Measurements from ENCODE around the gene KRT34.
"Not testable (repeated sequence)": the region's sequence is repeated elsewhere in the genome, so short reads cannot be mapped to it uniquely, and the experiment has no call there.

Gene KRT34

GRCh38 chr17:41366070-41366469, 16.0 kb downstream of the KRT34 start:
- DNase-seq (ENCODE audit: low read depth), result no peak

DNA sequence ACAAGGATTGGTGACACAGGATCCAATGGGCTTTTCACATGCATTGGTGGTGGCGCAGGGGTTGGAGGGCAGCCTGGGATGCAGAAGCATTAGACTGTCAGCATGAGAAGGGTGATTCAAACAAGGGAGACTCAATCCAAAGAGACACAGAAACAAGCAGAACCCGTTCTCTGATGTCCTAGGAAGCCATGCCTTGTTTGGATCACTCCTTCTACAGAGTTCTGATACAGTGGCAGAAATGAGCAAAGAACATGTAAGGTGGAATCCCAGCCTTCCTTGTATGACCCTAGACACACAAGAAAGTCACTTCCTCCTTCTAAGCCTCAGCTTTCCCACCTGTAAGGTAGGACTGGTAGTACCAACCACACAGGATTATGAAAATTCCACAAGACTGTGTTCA, 18.2 kb downstream of the KRT34 start:
- DNase-seq (ENCODE audit: low read depth), result no peak

DNA sequence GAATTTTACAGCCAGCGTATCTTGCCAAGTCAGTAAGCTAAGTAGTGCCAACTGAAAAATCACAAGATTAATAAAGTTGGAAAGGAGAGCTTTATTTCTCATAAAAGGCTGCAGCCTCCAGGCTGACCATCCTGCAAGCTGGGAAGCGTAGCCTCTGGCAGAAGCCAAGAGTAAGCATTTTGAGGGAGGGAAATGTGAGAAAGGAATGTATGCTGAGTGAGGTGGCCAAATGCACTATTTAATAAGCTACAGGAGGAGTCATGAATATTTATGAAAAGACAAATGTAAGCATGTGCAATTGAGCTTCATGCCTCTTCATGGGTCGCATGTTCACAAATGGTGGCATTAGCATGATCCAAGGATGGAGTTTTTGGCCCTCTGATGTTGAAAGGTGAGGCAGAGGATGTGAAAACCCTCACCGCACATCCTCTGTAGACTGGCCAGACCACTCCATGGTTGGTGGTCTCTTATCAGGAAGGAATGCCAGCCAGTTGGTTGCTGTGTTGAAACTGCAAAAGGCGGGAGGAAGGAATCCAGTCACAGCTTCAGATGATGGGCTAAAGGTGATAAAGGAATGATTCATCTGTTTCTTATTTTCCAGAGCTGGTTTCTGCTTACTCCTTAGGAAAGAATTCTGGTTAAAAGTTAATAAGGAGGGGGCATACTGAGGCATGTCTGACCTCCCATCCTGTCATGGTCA, 21.7 kb downstream of the KRT34 start:
- DNase-seq (ENCODE audit: low read depth), result no peak

- no peak for DNase-seq (ENCODE audit: low read depth)
Observed at GRCh38 chr17:41354536-41354935, 27.6 kb downstream of the KRT34 start.

DNA sequence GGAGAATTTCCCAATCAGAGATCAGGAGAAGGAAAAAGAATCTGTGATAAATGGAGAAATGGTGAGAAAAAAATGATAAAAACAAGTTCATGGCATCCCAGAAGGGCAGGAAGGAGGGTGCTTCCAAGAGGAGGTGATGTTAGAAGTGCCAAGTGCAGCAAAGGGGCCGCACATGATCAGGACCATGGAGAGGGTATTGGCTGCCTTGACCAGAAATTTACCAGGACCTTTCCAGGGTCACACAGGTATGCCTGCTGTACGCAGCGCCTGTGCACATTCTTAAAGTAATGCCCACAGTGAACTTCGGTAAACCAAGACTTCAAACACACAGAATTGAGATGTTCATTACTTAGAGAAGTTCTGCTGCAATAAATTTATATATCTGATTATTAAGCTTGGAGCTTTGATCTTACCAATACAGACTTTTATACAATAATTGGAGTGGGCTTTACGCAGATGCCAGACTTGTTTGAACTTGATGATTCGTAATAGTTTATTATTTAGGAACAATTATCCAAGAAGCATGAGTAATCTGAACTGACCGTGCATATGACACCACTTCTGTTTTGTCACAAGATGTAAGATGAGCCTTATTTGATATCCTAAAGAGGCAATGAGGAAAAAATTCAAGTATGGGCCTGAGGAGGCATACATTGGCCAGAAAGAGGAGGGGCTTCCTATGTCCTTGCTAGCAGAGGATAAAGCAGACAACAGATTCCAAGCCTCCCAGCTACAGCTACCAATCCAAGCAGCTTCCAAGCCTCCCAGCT, 29.3 kb downstream of the KRT34 start:
- DNase-seq (ENCODE audit: low read depth), result no peak

GRCh38 chr17:41351177-41351576, 30.9 kb downstream of the KRT34 start:
- no peak for DNase-seq (ENCODE audit: low read depth)

GRCh38 chr17:41350381-41350878, 31.7 kb downstream of the KRT34 start, which contains the start of gene KRT33A:
Gene KRT33A, minus strand, starts transcription at chr17:41350828. Its CDS starts 61 bp downstream, at chr17:41350767.
- not testable (repeated sequence) for DNase-seq (ENCODE audit: low read depth)

DNA sequence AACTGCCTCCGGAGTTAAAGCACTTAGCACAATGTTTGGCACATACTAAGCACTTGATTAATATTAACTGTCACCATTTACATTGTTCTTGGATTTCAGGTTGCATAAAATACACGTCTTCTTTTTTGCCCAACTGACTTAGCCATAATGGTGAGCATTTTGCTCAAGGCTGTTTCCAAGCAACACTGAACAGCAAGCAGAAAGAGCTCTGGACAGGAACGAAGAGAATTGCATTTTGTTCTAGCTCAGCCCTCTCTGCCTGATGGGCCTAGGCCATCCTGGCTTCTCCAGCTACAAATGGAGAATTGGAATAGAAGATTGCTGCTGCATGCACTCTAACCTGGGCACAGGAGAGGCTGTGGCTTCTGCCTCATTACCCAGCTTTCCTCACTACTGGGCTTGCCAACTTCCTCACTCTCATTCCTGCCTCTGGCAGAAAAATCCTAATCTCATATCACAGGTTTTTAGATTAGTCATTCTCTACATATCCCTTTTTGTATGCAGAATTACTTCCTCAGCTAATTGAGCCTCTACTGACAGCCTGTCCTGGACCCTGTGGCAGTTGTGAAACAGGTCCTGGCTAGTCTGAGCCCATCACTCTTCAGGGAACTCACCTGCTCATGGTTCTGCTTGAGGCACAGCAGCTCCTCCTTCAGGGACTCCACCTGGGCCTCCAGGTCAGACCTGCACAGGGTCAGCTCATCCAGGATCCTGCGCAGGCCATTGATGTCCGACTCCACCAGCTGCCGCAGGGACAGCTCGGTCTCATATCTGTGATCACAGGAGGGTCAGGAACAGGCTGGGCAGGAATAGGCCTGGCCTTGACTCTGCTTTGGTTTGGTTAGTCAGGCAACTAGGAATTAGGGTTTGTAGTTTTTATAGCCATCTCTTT, 34.0 kb downstream of the KRT34 start:
- no peak for DNase-seq (ENCODE audit: low read depth)

- DNase-seq (ENCODE audit: low read depth), result not testable (repeated sequence)
Observed at GRCh38 chr17:41346421-41346820, 35.7 kb downstream of the KRT34 start.

DNA sequence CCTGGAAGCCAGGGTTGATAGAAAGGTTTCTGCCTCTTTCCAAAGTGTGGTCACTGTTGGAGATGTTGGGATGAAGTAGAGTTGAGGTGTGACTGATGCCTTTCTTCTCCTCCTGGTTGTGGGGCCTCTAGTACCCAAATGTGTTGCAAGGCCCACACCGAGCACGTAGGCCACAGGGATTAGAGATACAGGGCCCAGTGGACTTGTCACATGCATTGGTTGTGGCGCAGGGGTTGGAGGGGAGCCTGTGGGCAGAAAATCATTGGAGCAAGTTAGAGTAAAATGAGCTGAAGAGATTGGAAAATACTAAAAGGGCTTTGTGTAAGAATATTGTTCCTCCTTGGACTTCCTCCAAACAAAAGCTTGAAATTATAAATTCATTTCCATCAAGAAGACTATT, 36.1 kb downstream of the KRT34 start:
- no peak for DNase-seq (ENCODE audit: low read depth)

DNA sequence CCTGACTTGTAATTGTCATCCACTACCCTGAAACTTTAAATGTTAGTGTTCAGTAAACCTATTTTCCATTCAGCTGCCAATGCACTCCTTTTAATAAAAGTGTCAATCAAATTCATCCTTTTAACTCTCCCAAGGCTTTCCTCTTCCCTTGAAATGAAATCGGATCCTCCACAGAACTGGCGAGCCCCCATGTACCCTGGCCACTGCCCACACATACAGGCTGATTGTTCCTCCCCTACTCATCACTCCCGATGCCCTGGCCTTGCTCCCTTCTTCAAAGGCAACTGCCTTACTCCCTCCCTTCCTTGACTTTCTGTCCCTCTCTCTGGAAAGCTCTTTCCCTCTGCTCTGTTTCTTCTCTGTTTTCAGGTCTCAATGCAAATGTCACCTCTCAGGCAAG, 39.1 kb downstream of the KRT34 start:
- DNase-seq (ENCODE audit: low read depth), result no peak

DNA sequence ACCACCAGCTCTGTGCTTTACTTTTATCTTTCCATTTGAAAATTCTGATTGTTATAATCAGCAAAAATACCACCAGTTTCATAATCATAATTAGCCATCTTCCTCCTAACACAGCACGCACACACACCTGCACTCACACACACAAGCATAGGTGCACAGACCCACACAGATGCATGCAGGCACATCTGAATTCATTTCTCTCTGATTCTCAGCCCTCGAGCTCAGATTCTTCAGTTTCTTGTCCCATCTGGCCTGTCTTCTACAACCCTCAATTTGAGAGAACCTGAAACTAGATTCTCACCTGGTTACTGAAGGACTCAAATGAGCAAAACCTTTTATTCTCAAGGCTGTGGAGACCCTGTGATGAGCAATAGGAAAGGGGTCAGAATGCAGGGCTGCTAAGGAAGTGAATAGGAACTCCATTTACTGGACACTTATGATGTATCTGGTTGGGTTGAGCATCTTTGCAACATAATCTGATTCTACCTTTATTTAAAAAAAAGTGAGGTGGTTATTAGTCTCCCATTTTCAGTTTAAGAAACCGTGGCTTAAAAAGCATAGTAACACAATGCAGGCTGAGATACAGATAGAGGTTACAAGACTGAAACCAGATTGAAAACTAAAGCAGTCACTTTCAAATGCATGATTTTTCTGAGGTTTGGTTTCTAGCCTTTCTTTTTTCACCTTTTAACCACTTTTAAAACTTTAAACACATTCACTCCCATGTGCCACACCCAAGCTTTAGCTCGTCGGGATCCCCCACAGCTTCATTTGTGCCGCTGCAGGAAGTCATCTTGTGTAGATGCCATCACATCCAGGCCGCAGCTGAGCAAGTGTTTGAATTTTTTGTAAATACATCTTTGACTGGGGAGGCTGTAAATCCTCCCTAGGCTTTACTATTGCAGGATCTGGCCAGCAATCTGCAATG, 40.9 kb downstream of the KRT34 start:
- no peak for DNase-seq (ENCODE audit: low read depth)

- no peak for DNase-seq (ENCODE audit: low read depth)
Observed at GRCh38 chr17:41340494-41340893, 41.6 kb downstream of the KRT34 start.

- no peak for DNase-seq (ENCODE audit: low read depth)
Observed at GRCh38 chr17:41339571-41340172, 42.4 kb downstream of the KRT34 start.

DNA sequence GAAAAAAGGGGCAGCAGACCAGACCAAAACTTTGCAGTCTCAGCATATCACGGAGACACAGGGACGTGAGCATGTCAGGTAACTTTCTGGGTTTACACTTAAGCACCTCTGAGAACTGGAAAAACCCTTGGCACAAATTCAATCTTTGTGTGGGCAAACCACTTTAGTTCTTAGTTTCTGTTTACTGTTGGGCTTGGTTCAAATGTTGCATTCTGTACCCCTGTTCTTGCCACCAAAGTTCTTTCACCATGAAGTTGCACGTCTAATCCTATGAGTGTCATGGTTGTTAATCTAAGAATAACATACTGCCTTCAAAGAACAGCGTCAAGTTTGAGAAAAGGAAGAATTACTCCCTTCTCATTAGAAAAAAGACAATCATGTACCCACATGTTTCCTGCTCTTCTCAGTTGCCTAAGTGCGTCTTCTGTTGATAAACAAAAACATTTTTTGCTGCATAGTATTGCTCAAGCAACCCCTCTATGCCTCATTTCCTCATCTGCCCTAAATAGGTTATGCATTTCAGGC, 43.1 kb downstream of the KRT34 start:
- DNase-seq (ENCODE audit: low read depth), result no peak

DNA sequence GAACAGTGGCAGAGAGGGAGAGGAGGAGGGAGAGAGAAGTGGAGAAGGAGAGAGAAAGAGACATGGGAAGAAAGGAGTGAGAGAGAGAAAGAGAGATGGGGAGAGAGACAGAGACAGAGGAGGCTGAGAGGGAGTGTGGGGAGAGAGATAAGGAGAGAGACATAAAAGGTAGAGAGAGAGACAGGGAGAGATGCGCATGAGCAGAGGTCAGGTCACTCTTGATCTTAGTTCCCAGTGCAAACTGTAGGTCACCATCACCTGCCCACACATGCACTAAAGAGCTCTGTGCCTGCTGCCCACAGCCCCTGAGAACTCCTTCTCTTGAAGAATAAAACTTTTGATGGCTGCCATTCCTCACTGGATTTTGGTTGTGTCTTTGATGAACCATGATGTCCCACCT, 46.4 kb downstream of the KRT34 start:
- DNase-seq (ENCODE audit: low read depth), result no peak

DNA sequence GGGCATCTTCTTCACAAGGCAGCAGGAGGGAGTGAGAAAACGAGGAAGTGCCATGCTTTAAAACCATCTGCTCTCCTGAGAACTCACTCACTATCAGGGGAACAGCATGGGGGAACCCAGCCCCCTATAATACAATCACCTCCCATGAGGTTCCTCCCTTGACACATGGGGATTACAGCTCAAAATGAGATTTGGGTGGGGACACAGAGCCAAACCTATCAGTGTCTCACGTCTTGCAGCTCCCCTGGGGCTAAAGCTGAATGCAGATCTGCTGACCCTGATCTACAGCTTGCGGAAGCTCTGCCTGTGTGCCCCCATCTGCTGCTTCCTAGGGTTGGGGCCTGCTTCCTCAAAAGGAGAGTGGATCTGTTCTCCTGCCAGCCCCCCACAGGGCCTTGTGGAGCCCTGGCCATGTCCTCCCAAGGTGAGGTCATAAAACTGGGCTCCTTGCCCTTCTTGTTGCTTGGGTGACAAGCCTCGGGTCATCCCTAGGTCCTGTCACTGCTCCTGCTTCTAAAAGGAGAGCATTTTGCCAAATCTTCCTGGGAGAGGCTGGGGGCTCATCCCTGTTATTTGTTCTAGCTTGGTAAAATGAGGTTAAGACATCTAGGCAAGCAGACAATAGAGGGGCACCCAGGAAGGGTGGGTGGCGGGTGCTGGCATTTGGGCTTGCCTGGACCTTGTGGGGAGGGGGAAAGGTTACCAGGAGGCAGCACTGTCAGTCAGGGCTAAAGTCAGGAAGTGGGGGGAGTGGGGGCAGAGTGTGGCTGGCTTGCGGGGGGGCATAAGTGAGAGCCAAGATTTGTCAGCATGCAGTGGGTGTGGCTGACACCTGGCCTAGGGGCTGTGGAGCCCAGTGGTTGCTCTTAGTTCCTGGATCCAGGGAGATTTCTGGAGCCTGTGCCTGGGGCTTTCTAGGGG, 47.5 kb downstream of the KRT34 start:
- no peak for DNase-seq (ENCODE audit: low read depth)

GRCh38 chr17:41333836-41334235, 48.3 kb downstream of the KRT34 start:
- DNase-seq (ENCODE audit: low read depth), result no peak

GRCh38 chr17:41333098-41333497, 49.0 kb downstream of the KRT34 start:
- no peak for DNase-seq (ENCODE audit: low read depth)

All from non-pigmented ciliary epithelial cell (primary cell).